Smooth muscle cell of the brain vasculature (primary cell): Measurements from ENCODE around the gene ANO4.
"Not testable (repeated sequence)": the region's sequence is repeated elsewhere in the genome, so short reads cannot be mapped to it uniquely, and the experiment has no call there.

Experiments used
- DNase-seq: peaks from one replicate; pipeline ENCODE4 v3.0.0-alpha.2; 2012; ENCODE audit warnings: low read depth, low spot score

The ANO4 gene

GRCh38 chr12:101042211-101042610 is 247.6 kb downstream of the ANO4 start:
- DNase-seq = no peak

GRCh38 chr12:101044512-101045059 is 250.0 kb downstream of the ANO4 start:
- no peak for DNase-seq

- no peak for DNase-seq
Observed at GRCh38 chr12:101045486-101046464, 251.2 kb downstream of the ANO4 start.

- DNase-seq = no peak
Observed at GRCh38 chr12:101047652-101048051, 253.1 kb downstream of the ANO4 start.

GRCh38 chr12:101050631-101051030 is 256.1 kb downstream of the ANO4 start:
- no peak for DNase-seq

GRCh38 chr12:101051151-101051550 is 256.6 kb downstream of the ANO4 start:
- DNase-seq = no peak

- DNase-seq = peak; percentile 9
Observed at GRCh38 chr12:101051901-101052550, 257.4 kb downstream of the ANO4 start.

GRCh38 chr12:101053203-101053602 is 258.6 kb downstream of the ANO4 start:
- no peak for DNase-seq

- DNase-seq = no peak
Observed at GRCh38 chr12:101055940-101056339, 261.4 kb downstream of the ANO4 start.

GRCh38 chr12:101062508-101062907 is 267.9 kb downstream of the ANO4 start:
- not testable (repeated sequence) for DNase-seq

GRCh38 chr12:101064721-101065120 is 270.1 kb downstream of the ANO4 start:
- no peak for DNase-seq

GRCh38 chr12:101066489-101066888 is 271.9 kb downstream of the ANO4 start:
- no peak for DNase-seq

- DNase-seq = no peak
Observed at GRCh38 chr12:101068402-101068801, 273.8 kb downstream of the ANO4 start.

- no peak for DNase-seq
Observed at GRCh38 chr12:101068836-101069235, 274.3 kb downstream of the ANO4 start.

- DNase-seq = no peak
Observed at GRCh38 chr12:101074940-101075680, 280.5 kb downstream of the ANO4 start.

- DNase-seq = no peak
Observed at GRCh38 chr12:101076921-101077320, 282.3 kb downstream of the ANO4 start.

GRCh38 chr12:101077791-101078528 is 283.4 kb downstream of the ANO4 start:
- DNase-seq = no peak

GRCh38 chr12:101078536-101079285 is 284.1 kb downstream of the ANO4 start:
- DNase-seq = no peak

GRCh38 chr12:101082706-101083105 is 288.1 kb downstream of the ANO4 start:
- DNase-seq = no peak

- DNase-seq = no peak
Observed at GRCh38 chr12:101086490-101087135, 292.0 kb downstream of the ANO4 start.
